K562 (cell line): ENCODE results near the gene NME4. TPM values are rescaled to one million over a fixed set of nuclear protein-coding genes. Genes with fewer than 3 reads are reported as not detected.
A peak's percentile ranks its signal among the peaks of the same experiment; 100 is the strongest.
"Not testable (repeated sequence)": the region's sequence is repeated elsewhere in the genome, so short reads cannot be mapped to it uniquely, and the experiment has no call there.

Source experiments
- ATAC-seq: fragments of 200-7000 bp; cut with Tn5 transposase; 3 replicates; pipeline ENCODE4 v1.9.1; 2020; ENCODE audit warnings: moderate library complexity
- BruUV-seq: library from RNA; stranded (reverse); fragments of 400-500 nt; replicated peaks from 2 replicates; lab custom pipeline; 2021; lab: Mats Ljungman, UMichigan
- CTCF ChIA-PET: fragments of 300-600 bp; formaldehyde crosslinking; extraction: SDS; loops from one replicate; lab custom pipeline; 2021; ENCODE audit warnings: low intra/inter-chr PET ratio; lab: Yijun Ruan, JAX
- POLR2A ChIA-PET: fragments of 300-600, 350-650 bp; sonication (Branson Sonifier 250); formaldehyde crosslinking; extraction: SDS; loops from one replicate; lab custom pipeline; 2021; ENCODE audit warnings: antibody characterized with exemption, inconsistent platforms; lab: Yijun Ruan, JAX
- DNase-seq, 4 experiments: peaks; one replicate each; pipeline versions ENCODE4 v3.0.0 to v3.0.0-alpha.2; 2011 to 2018; ENCODE audit warnings: low spot score in 3 of 4, mixed read lengths in 3 of 4; ENCODE audit errors: extremely low read depth in 1 of 4
- FAIRE-seq: peaks from 2 replicates; lab custom pipeline; 2011; peaks lifted over from hg19 to GRCh38; lab: Jason Lieb, UNC
- H2AFZ ChIP-seq: 2 replicates; pipeline ENCODE4 v1.6.0; 2011; ENCODE audit warnings: low read depth, low read length, control low read depth, inconsistent platforms
- H3K27ac ChIP-seq: fragments of 200-600 bp; 3 replicates; pipeline ENCODE4 v1.8.0; 2011; ENCODE audit warnings: low read depth, mild to moderate bottlenecking, control low read depth, inconsistent platforms, low read length, moderate library complexity, mixed read lengths; ENCODE audit errors: extremely low read depth
- H3K27me3 ChIP-seq, 2 experiments: fragments of 300-600 bp in 1 of 2; 2 replicates in 1 of 2; 3 replicates in 1 of 2; pipeline versions ENCODE4 v1.6.0 to v1.8.0; 2011; ENCODE audit warnings: inconsistent platforms in 2 of 2, low read length in 2 of 2, mild to moderate bottlenecking in 1 of 2, mixed read lengths in 1 of 2, moderate library complexity in 1 of 2; ENCODE audit not compliant: control insufficient read depth in 2 of 2, insufficient read depth in 2 of 2
- H3K36me3 ChIP-seq: fragments of 300-600 bp; 3 replicates; pipeline ENCODE4 v1.8.0; 2011; ENCODE audit warnings: mild to moderate bottlenecking, low read length, inconsistent platforms; ENCODE audit not compliant: control insufficient read depth, insufficient read depth
- H3K4me1 ChIP-seq, 2 experiments: fragments of 200-600 bp in 1 of 2; replicated peaks in 1 of 2; 2 replicates in 1 of 2; 3 replicates in 1 of 2; pipeline versions ENCODE4 v1.5.1 to v1.8.0; 2011; ENCODE audit warnings: inconsistent platforms in 2 of 2, low read length in 2 of 2, mild to moderate bottlenecking in 1 of 2, mixed read lengths in 1 of 2, moderate library complexity in 1 of 2; ENCODE audit not compliant: control insufficient read depth in 2 of 2, insufficient read depth in 2 of 2
- H3K4me2 ChIP-seq: 2 replicates; pipeline ENCODE4 v1.6.1; 2011; ENCODE audit warnings: low read length, control low read depth, inconsistent platforms, mixed read lengths; ENCODE audit not compliant: insufficient read depth
- H3K4me3 ChIP-seq: fragments of 200-600 bp; sonication (generic), shearing (Covaris generic); 2 replicates; pipeline ENCODE4 v1.5.1; 2016; ENCODE audit warnings: control low read depth, inconsistent platforms
- H3K79me2 ChIP-seq: fragments of 200-600 bp; 3 replicates; pipeline ENCODE4 v1.8.0; 2011; ENCODE audit warnings: low read length, inconsistent platforms; ENCODE audit not compliant: control insufficient read depth, insufficient read depth
- H3K9ac ChIP-seq, 2 experiments: 2 replicates each; pipeline versions ENCODE4 v1.6.0 to v1.6.1; 2011; ENCODE audit warnings: low read depth in 2 of 2, low read length in 2 of 2, control low read depth in 1 of 2, inconsistent platforms in 1 of 2, mild to moderate bottlenecking in 1 of 2, mixed read lengths in 1 of 2; ENCODE audit not compliant: insufficient read depth in 1 of 2
- H3K9me1 ChIP-seq: one replicate; pipeline ENCODE4 v1.6.0; 2011; ENCODE audit warnings: inconsistent platforms, mild to moderate bottlenecking, low read length, moderate library complexity; ENCODE audit not compliant: control insufficient read depth, insufficient read depth
- H3K9me3 ChIP-seq: replicated peaks from 2 replicates; pipeline ENCODE4 v1.5.1; 2011; ENCODE audit warnings: low read depth, low read length, inconsistent platforms; ENCODE audit not compliant: control insufficient read depth, insufficient read depth
- H4K20me1 ChIP-seq: replicated peaks from 2 replicates; pipeline ENCODE4 v1.6.1; 2011; ENCODE audit warnings: low read length, inconsistent platforms, mixed read lengths; ENCODE audit not compliant: control insufficient read depth, insufficient read depth
- EGR1 ChIP-seq: fragments of 450-650 bp; conservative IDR thresholded peaks from 2 replicates; pipeline ENCODE4 v1.6.1; 2017; ENCODE audit warnings: mild to moderate bottlenecking
- ZBTB33 ChIP-seq: sonication (generic); formaldehyde crosslinking; IDR thresholded peaks from 2 replicates; pipeline ENCODE4 v1.8.1; 2023; ENCODE audit warnings: mild to moderate bottlenecking, missing genetic modification reagents
- ZNF384 ChIP-seq: IDR thresholded peaks from 2 replicates; pipeline ENCODE4 v1.6.1; 2012; ENCODE audit warnings: low read depth, low read length, improper control_type of control experiment
- WGBS: fragments of 100-300 bp; shearing (Covaris generic); methylation state at CpG from one replicate; pipeline ENCODE4 v1.1.6; 2016; ENCODE audit warnings: low coverage, mixed read lengths; ENCODE audit not compliant: insufficient coverage; ENCODE audit errors: missing lambda C conversion rate; 5-methylcytosine and 5-hydroxymethylcytosine counted together
- in situ Hi-C: fragments of 300-500 bp; cut with MboI; formaldehyde crosslinking; loops from 4 replicates; pipeline ENCODE4 v1.15.0; 2018; ENCODE audit warnings: inconsistent platforms, mixed read lengths
- intact Hi-C: fragments of 100-400 bp; cut with micrococcal nuclease; formaldehyde crosslinking; loops from 2 replicates; pipeline ENCODE4 v1.14.2; 2022
- polyA plus RNA-seq, 8 experiments: library from polyadenylated mRNA; depleted of rRNA in 4 of 8; stranded (reverse) in 5 of 8; unstranded in 3 of 8; fragments of >200 nt; fragmentation: Nextera tagmentation in 2 of 8; fragmentation: Illumina TruSeq in 1 of 8; extraction: Ambion mirVana in 2 of 8; extraction: Trizol in 1 of 8; gene quantifications; 2 replicates each; pipeline versions ENCODE4 v1.2.1 to v1.2.3, GENCODE V29; 2011 to 2014; ENCODE audit warnings: inconsistent platforms in 1 of 8, missing spikeins in 1 of 8
- total RNA-seq, 7 experiments: library from RNA; depleted of rRNA in 6 of 7; stranded (reverse); fragments of >200 nt in 6 of 7; fragmentation: Illumina TruSeq in 2 of 7; extraction: Trizol in 2 of 7; gene quantifications; 2 replicates each; pipeline versions ENCODE4 v1.2.1 to v1.2.3, GENCODE V29; 2011 to 2021; ENCODE audit warnings: low replicate concordance in 1 of 7

Gene NME4
- total and polyA plus RNA-seq, 9 of the 15 experiments (the other 6 are each of a cell fraction or from before 2014, with no cell fraction given) = 15.4 to 264 (median 139) TPM

- H3K9ac ChIP-seq, H3K9me3 ChIP-seq, H3K27ac ChIP-seq, H3K4me3 ChIP-seq, H3K4me2 ChIP-seq, CTCF ChIA-PET, in situ Hi-C loops, H3K79me2 ChIP-seq, H3K36me3 ChIP-seq, H3K9me1 ChIP-seq, FAIRE-seq, ATAC-seq, BruUV-seq, H2AFZ ChIP-seq, H3K27me3 ChIP-seq, H4K20me1 ChIP-seq: not testable (repeated sequence)
- WGBS = 66% methylated on average over 10 of the region's 13 CpGs
- peak in 1 of 4 experiments; percentile 21 for DNase-seq
- H3K4me1 ChIP-seq = peaks cover 12 to 34% of the 10 kb centered on the region in 2 experiments; a peak in 3 of 5 replicates
- intact Hi-C loops = loop anchor here (10.0 kb wide), 1 partner anchor 63 kb away; no protein-coding TSS in a partner anchor
- POLR2A ChIA-PET = interaction anchor here (1.1 to 1.5 kb wide), 2 partner anchors 20 to 24 kb away, joined by 3 to 4 read pairs; partner anchors contain the start of gene DECR2
- TF ChIP-seq ZNF384 (peak; percentile 37; the same call in 1 of the 2 replicates), ZBTB33 (peak; percentile 33; the same call in 1 of the 2 replicates), EGR1 (peak; percentile 87)
These were observed 25.2 kb downstream of the NME4 start for GRCh38 chr16:422179-422578.
